ENCODE measurements around the gene PIGO. TPM values are rescaled to one million over a fixed set of nuclear protein-coding genes. Genes with fewer than 3 reads are reported as not detected.

Gene PIGO
- total RNA-seq, 1 experiment from 2014 or later: 23.4 TPM

DNA sequence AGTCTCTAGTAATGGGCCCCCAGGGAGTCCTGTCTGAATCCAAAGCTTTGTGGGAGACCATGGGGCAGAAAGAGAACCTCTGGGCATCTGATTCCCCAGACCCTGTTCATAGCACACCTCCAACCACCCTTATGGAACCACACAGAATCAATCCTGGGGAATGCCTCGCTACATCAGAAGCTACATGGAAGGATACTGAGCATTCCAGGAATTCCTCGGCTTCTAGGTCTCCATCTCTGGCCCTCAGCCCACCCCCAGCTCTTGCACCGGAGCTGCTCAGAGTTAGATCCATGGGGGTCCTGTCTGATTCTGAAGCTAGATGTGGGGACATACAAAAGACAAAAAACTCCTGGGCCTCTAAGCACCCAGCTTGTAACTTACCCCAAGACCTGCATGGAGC is 52.3 kb downstream of the PIGO start:
- WGBS (ENCODE audit: extremely low coverage, insufficient read length, low lambda C conversion rate): no CpG with 5 or more reads among the region's 3 CpGs
- Histone ChIP-seq H2AK5ac (ENCODE audit: insufficient read length, low read length) (no peak overlapping the region), H3K4ac (ENCODE audit: low read depth, low read length) (no peak overlapping the region), H4K20me1 (ENCODE audit: control insufficient read depth, insufficient read depth, insufficient read length) (no peaks in the 10 kb centered on the region), H4K8ac (replicated peaks; ENCODE audit: insufficient read length, low read depth, low read length) (no peak overlapping the region), H2AFZ (ENCODE audit: low read length) (no peak overlapping the region), H3K18ac (ENCODE audit: insufficient read length, low read depth, low read length) (no peak overlapping the region), H3K9me3 (ENCODE audit: control insufficient read depth, low read depth, low read length) (no peaks in the 10 kb centered on the region), H3T11ph (ENCODE audit: low read length) (no peak overlapping the region), H3K4me1 (ENCODE audit: insufficient read depth, low read length) (no peaks in the 10 kb centered on the region), H3K14ac (ENCODE audit: insufficient read depth, low read length) (no peak overlapping the region), H3K23me2 (ENCODE audit: insufficient read length, low read depth, low read length, poor library complexity, severe bottlenecking) (no peaks in the 10 kb centered on the region), H3K23ac (ENCODE audit: insufficient read length, low read depth, low read length) (no peak overlapping the region), H2BK12ac (ENCODE audit: insufficient read length, low read depth, low read length) (no peak overlapping the region), H3K4me2 (ENCODE audit: insufficient read depth, insufficient read length, low read length) (no peak overlapping the region), H2BK5ac (ENCODE audit: insufficient read length, low read length) (no peak overlapping the region), H4K91ac (ENCODE audit: insufficient read length, low read depth, low read length) (no peak overlapping the region), H2BK15ac (ENCODE audit: low read depth, low read length) (no peak overlapping the region), H3K79me1 (ENCODE audit: insufficient read depth, low read depth, low read length, poor library complexity, severe bottlenecking) (no peaks in the 10 kb centered on the region), H2BK20ac (ENCODE audit: low read depth, low read length, poor library complexity, severe bottlenecking) (no peak overlapping the region), H3K79me2 (ENCODE audit: insufficient read depth, low read length) (no peaks in the 10 kb centered on the region), H2BK120ac (ENCODE audit: low read depth, low read length, poor library complexity, severe bottlenecking) (no peak overlapping the region), H3K56ac (ENCODE audit: insufficient read length, low read depth, low read length) (no peak overlapping the region), H3K9ac (ENCODE audit: extremely low read depth, insufficient read length, low read length) (no peak overlapping the region), H3K27ac (ENCODE audit: insufficient read length, low read depth, low read length) (no peak overlapping the region), H3K27me3 (ENCODE audit: insufficient read depth, low read length) (no peaks in the 10 kb centered on the region), H4K5ac (ENCODE audit: insufficient read length, low read depth, low read length) (no peak overlapping the region)
- no peak for DNase-seq
- Mint-ChIP-seq H3K27me3 (ENCODE audit: low read depth) (no peaks in the 10 kb centered on the region), H3K9me3 (no peaks in the 10 kb centered on the region), H3K27ac (0 out of 7 replicates have a peak overlapping the region, but pooled peaks of 1 of the 3 experiments have one; percentile 38), H3K4me1 (peaks cover 17 to 21% of the 10 kb centered on the region in 2 experiments), H3K36me3 (ENCODE audit: insufficient read depth in 1 of 3, low read depth in 3 of 3) (peaks cover 10 to 37% (median 24%) of the 10 kb centered on the region in 3 experiments), H3K4me3 (no peak overlapping the region)
- TF ChIP-seq, protein P1, sequence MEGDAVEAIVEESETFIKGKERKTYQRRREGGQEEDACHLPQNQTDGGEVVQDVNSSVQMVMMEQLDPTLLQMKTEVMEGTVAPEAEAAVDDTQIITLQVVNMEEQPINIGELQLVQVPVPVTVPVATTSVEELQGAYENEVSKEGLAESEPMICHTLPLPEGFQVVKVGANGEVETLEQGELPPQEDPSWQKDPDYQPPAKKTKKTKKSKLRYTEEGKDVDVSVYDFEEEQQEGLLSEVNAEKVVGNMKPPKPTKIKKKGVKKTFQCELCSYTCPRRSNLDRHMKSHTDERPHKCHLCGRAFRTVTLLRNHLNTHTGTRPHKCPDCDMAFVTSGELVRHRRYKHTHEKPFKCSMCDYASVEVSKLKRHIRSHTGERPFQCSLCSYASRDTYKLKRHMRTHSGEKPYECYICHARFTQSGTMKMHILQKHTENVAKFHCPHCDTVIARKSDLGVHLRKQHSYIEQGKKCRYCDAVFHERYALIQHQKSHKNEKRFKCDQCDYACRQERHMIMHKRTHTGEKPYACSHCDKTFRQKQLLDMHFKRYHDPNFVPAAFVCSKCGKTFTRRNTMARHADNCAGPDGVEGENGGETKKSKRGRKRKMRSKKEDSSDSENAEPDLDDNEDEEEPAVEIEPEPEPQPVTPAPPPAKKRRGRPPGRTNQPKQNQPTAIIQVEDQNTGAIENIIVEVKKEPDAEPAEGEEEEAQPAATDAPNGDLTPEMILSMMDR (conservative IDR thresholded peaks at IDR 0.05): no peak

Data from H9 (cell line).